Ovary (tissue), 9 donors: Measurements from ENCODE around the gene EHD3. TPM values are rescaled to one million over a fixed set of nuclear protein-coding genes. Genes with fewer than 3 reads are reported as not detected.
"Not testable (repeated sequence)": the region's sequence is repeated elsewhere in the genome, so short reads cannot be mapped to it uniquely, and the experiment has no call there.

Source experiments
- DNase-seq, 5 donors: peaks; one replicate each; pipeline ENCODE4 v3.0.0-alpha.2; 2019 to 2020
- H3K27ac ChIP-seq, 2 donors: fragments of 200-600 bp; one replicate each; pipeline versions ENCODE4 v1.5.1 to v1.8.0; 2019 to 2022
- H3K27me3 ChIP-seq: fragments of 200-600 bp; one replicate; pipeline ENCODE4 v1.8.0; 2022
- H3K36me3 ChIP-seq: fragments of 200-600 bp; sonication (generic); one replicate; pipeline ENCODE4 v1.5.1; 2019
- H3K4me1 ChIP-seq: one replicate; pipeline ENCODE4 v1.8.1; 2013; ENCODE audit warnings: mild to moderate bottlenecking, moderate library complexity; ENCODE audit not compliant: insufficient read depth
- H3K4me3 ChIP-seq: fragments of 200-600 bp; sonication (generic); one replicate; pipeline ENCODE4 v1.5.1; 2017
- H3K9me3 ChIP-seq, 2 donors: fragments of 200-600 bp in 1 of 2; sonication (generic) in 1 of 2; one replicate each; pipeline versions ENCODE4 v1.5.1 to v1.8.1; 2013 to 2019; ENCODE audit warnings: mild to moderate bottlenecking in 1 of 2, moderate library complexity in 1 of 2
- EP300 ChIP-seq: sonication (generic); formaldehyde crosslinking; IDR thresholded peaks from one replicate; pipeline ENCODE4 v1.6.1; 2017; ENCODE audit warnings: antibody characterized with exemption
- POLR2A ChIP-seq: fragments of 450-650 bp; IDR thresholded peaks from one replicate; pipeline ENCODE4 v1.6.1; 2017; ENCODE audit warnings: antibody characterized with exemption, mild to moderate bottlenecking, moderate library complexity
- WGBS, 3 donors: extraction: QIAGEN DNeasy Blood & Tissue Kit in 1 of 3; methylation state at CpG; one replicate each; pipeline versions ENCODE4 v1.1.5 to v1.1.7; 2013 to 2017; 5-methylcytosine and 5-hydroxymethylcytosine counted together
- intact Hi-C, 4 donors: fragments of 100-400 bp; cut with DNase I; formaldehyde crosslinking; loops; one replicate each; pipeline versions ENCODE4 v1.11.0 to v1.15.1; 2022 to 2023
- polyA plus RNA-seq, 2 donors: library from polyadenylated mRNA; stranded (reverse); fragments of 200-250 nt in 1 of 2; fragments of 350-450 nt in 1 of 2; fragmentation: Illumina TruSeq in 1 of 2; extraction: RNeasy Lipid Tissue Mini Kit (QIAGEN cat#74804) in 1 of 2; gene quantifications; one replicate each; pipeline ENCODE4 v1.2.3, GENCODE V29; 2013 to 2014
- total RNA-seq, 7 donors: library from RNA; depleted of rRNA in 2 of 7; stranded (reverse); fragments of >200 nt in 2 of 7; fragmentation: NEBNext Ultra II Directional in 3 of 7; extraction: Animal tissue kit (Norgen Biotek cat#: 25700) in 3 of 7; gene quantifications; one replicate each; pipeline versions ENCODE4 v1.1.0 to v1.2.4, GENCODE V29; 2016 to 2023
- TF ChIP-seq, protein P1 (sequence below), 3 donors: fragments of 450-650 bp in 2 of 3; fragments of 200-600 bp in 1 of 3; IDR thresholded peaks; one replicate each; pipeline versions ENCODE4 v1.5.1 to v1.8.0; 2016 to 2022; ENCODE audit warnings: antibody characterized with exemption in 3 of 3, mild to moderate bottlenecking in 1 of 3
- donor health status: DM: no; HTN: no; CAD: no; lungs with moderate emphysema.
- donor health status: DM: no; HTN: no; CAD: no.
- donor health status: Bipolar disorder and iron deficiency.
- donor health status: DM: yes; HTN: yes; CAD: no.
- donor health status: DM: no; HTN: no; CAD: no.
- donor health status: DM: yes; HTN: yes; CAD: no.

The EHD3 gene
- total and polyA plus RNA-seq, 9 donors, result 2.8 to 10.6 (median 3.5) TPM

DNA sequence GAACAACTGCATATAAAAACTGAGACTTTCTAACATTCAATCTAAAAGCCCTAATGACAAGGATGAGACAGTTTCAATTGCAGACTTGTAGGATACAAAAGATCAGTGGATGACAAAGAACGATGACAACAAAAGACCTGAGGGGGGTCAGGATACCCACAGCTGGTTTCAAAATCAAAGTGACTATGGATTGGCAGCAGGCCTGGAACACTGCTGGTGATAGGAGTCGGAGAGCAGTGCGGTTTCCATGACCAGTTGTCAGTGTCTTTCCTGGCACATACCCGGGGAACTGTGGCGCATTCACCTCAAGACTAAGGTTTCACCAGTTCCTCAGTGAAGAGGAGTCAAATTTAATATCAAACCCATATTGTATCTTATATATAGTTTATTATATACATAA lies 42.0 kb downstream of the EHD3 start:
- no peaks in the 10 kb centered on the region for H3K27me3 ChIP-seq
- intact Hi-C loops, result no loop called here
- H3K9me3 ChIP-seq, result no peaks in the 10 kb centered on the region
- 70 to 76% (median 75%) methylated on average over 5 of the region's 5 CpGs for WGBS, 3 donors
- no peaks in the 10 kb centered on the region for H3K4me1 ChIP-seq
- H3K4me3 ChIP-seq, result no peak overlapping the region
- no peak overlapping the region for H3K27ac ChIP-seq
- DNase-seq, result no peak
- TF ChIP-seq EP300 (no peak), POLR2A (no peak)
- TF ChIP-seq, protein P1, sequence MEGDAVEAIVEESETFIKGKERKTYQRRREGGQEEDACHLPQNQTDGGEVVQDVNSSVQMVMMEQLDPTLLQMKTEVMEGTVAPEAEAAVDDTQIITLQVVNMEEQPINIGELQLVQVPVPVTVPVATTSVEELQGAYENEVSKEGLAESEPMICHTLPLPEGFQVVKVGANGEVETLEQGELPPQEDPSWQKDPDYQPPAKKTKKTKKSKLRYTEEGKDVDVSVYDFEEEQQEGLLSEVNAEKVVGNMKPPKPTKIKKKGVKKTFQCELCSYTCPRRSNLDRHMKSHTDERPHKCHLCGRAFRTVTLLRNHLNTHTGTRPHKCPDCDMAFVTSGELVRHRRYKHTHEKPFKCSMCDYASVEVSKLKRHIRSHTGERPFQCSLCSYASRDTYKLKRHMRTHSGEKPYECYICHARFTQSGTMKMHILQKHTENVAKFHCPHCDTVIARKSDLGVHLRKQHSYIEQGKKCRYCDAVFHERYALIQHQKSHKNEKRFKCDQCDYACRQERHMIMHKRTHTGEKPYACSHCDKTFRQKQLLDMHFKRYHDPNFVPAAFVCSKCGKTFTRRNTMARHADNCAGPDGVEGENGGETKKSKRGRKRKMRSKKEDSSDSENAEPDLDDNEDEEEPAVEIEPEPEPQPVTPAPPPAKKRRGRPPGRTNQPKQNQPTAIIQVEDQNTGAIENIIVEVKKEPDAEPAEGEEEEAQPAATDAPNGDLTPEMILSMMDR (IDR thresholded peaks at IDR 0.05), result no peak
- H3K36me3 ChIP-seq, result no peaks in the 10 kb centered on the region

DNA sequence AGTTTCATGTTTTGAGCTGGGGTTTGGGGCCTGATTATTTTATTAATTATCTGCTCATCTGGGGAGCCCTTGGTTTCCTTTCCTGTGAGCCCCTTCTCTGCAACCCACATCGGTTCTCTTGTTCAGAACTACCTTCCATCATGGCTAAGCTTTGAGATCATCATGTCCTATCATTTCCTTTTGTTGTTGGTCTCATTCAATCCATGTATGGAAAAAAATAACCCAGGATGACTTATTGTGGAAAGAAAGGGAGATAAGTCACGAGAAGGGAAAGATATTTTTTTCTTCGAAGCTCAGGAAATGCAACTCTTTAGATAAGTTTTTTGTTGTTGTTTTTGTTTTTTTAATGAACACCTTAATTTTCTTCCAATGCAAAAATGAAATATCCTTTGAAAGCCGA lies 43.7 kb downstream of the EHD3 start:
- Histone ChIP-seq H3K27ac (no peak overlapping the region), H3K36me3 (no peaks in the 10 kb centered on the region), H3K9me3 (no peaks in the 10 kb centered on the region), H3K27me3 (no peaks in the 10 kb centered on the region), H3K4me1 (no peaks in the 10 kb centered on the region), H3K4me3 (no peak overlapping the region)
- intact Hi-C loops, result no loop called here
- TF ChIP-seq, protein P1 (IDR thresholded peaks at IDR 0.05), result no peak
- no peak for TF ChIP-seq POLR2A
- TF ChIP-seq EP300, result no peak
- WGBS, 3 donors, result 13 to 24% (median 15%) methylated on average over 4 of the region's 4 CpGs
- no peak for DNase-seq

DNA sequence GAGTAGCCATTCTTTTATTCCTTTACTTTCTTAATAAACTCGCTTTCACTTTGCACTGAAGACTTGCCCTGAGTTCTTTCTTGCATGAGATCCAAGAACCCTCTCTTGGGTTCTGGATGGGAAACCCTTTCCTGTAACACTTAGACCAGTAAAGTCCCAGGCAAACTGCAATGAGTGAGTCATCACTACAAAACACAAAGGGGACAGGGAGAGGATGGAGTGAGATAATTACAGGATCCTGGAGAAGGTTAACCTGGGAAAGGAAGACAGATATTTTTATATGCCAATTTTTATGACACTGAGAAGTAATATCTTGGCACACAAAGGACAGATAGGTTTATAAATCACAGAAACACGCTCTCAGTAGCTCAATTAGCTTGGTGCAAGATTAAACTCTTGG lies 48.7 kb downstream of the EHD3 start:
- H3K36me3 ChIP-seq, result no peaks in the 10 kb centered on the region
- DNase-seq, result no peak
- TF ChIP-seq POLR2A (no peak), EP300 (no peak)
- TF ChIP-seq, protein P1 (IDR thresholded peaks at IDR 0.05), result no peak
- 62 to 73% (median 68%) methylated on average over 2 of the region's 2 CpGs for WGBS, 3 donors
- H3K4me3 ChIP-seq, result no peak overlapping the region
- no peaks in the 10 kb centered on the region for H3K4me1 ChIP-seq
- no peaks in the 10 kb centered on the region for H3K27me3 ChIP-seq
- H3K9me3 ChIP-seq, result no peaks in the 10 kb centered on the region
- no peak overlapping the region for H3K27ac ChIP-seq
- intact Hi-C loops, result no loop called here

DNA sequence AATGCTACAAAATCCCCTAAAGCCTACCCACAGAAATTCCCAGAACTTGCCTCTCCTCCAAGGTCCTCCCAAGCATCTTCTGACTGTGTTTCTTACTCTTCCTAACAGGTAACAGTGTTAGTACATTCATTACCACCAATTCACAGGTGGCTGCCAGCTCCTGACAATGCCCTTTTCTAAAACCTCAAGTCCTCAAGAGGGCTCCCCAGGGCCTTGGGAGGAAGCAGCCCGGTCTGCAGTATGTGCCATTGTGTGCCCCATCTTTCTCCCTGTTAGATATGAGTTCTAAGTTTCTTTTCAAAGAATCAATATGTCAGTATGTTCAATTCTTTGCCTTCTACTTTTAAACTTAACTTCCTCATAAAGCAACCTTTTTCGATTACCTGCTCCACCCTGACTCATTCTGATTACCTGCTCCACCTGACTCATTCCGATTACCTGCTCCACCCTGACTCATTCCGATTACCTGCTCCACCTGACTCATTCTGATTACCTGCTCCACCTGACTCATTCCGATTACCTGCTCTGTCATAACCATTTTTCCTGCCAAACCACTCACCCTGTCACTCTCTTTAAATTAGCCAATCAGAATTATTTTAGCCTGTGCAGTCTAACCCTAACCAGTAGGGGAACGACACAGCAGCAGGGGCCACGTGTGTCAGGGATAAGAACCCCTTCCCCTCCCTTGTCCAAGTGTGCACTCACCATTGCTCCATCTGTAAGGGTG lies 49.4 kb downstream of the EHD3 start:
- H3K4me3 ChIP-seq, H3K36me3 ChIP-seq, H3K27ac ChIP-seq, H3K27me3 ChIP-seq, H3K9me3 ChIP-seq, intact Hi-C loops, H3K4me1 ChIP-seq, DNase-seq: not testable (repeated sequence)
- WGBS, 3 donors, result 83 to 91% (median 88%) methylated on average over 7 of the region's 7 CpGs

DNA sequence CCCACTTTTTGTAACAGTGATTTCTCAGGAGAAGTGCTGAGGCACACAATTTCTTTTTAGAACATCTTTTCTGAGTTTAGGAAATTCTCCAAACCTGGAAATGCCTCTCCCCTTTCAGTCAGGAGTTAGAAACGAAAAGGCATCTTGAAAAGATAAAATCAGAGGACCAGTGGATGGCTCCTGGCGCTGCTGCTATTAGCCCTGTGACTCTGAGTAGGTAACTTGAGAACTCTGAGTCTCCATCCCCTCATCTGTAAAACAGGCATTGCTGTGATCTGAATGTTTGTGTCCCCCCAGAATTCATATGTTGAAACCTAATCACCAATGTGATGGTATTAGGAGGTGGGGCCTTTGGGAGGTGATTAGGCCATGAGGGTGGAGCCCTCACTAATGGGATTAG lies 50.2 kb downstream of the EHD3 start:
- intact Hi-C loops, result no loop called here
- 63 to 74% (median 63%) methylated on average over 2 of the region's 2 CpGs for WGBS, 3 donors
- no peak for DNase-seq

More for the DNA sequence above, 50.2 kb downstream of the EHD3 start:
- Histone ChIP-seq H3K27ac (no peak overlapping the region), H3K4me1 (no peaks in the 10 kb centered on the region), H3K36me3 (no peaks in the 10 kb centered on the region), H3K9me3 (no peaks in the 10 kb centered on the region), H3K27me3 (no peaks in the 10 kb centered on the region), H3K4me3 (no peak overlapping the region)
- TF ChIP-seq POLR2A (no peak), EP300 (no peak)
- TF ChIP-seq, protein P1 (IDR thresholded peaks at IDR 0.05), result no peak
